ENCODE data around the gene KRT39. TPM values are rescaled to one million over a fixed set of nuclear protein-coding genes. Genes with fewer than 3 reads are reported as not detected.

The KRT39 gene
- total RNA-seq, 1 donor: 0.36 TPM

DNA sequence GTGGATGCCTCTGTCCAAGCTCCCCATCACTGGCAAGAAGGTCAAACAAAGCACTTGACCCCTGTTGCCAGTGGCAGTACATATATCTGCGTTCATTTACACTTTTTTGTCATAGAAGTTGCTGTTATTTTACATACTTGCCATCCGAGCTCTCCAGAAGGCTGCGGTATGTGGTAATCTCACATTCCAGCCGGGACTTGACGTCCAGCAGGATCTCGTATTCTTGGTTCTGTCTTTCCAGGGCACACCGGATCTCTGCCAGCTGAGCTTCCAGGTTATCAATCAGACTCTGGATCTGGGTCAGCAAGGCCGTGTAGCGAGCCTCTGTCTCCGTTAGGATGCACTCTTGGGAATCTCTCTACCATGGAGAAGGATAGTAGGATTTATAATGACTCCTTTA is 6.6 kb downstream of the KRT39 start:
- no peak overlapping the region for H3K4me3 ChIP-seq (ENCODE audit: insufficient read depth, low read length)
- H3K9me3 ChIP-seq (ENCODE audit: low read depth, low read length): no peaks in the 10 kb centered on the region
- H2AFZ ChIP-seq (ENCODE audit: low read length): no peak overlapping the region
- no peaks in the 10 kb centered on the region for H3K36me3 ChIP-seq (ENCODE audit: insufficient read depth, low read length)
- DNase-seq (ENCODE audit: insufficient read length, low spot score, missing footprints): no peak
- no peak overlapping the region for H3K27ac ChIP-seq (ENCODE audit: low read depth, low read length)
- H3K4me2 ChIP-seq (ENCODE audit: insufficient read depth, low read length): no peak overlapping the region
- TF ChIP-seq, protein P1, sequence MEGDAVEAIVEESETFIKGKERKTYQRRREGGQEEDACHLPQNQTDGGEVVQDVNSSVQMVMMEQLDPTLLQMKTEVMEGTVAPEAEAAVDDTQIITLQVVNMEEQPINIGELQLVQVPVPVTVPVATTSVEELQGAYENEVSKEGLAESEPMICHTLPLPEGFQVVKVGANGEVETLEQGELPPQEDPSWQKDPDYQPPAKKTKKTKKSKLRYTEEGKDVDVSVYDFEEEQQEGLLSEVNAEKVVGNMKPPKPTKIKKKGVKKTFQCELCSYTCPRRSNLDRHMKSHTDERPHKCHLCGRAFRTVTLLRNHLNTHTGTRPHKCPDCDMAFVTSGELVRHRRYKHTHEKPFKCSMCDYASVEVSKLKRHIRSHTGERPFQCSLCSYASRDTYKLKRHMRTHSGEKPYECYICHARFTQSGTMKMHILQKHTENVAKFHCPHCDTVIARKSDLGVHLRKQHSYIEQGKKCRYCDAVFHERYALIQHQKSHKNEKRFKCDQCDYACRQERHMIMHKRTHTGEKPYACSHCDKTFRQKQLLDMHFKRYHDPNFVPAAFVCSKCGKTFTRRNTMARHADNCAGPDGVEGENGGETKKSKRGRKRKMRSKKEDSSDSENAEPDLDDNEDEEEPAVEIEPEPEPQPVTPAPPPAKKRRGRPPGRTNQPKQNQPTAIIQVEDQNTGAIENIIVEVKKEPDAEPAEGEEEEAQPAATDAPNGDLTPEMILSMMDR (IDR thresholded peaks at IDR 0.05; ENCODE audit: extremely low read depth, low read depth, low read length): no peak
- H4K20me1 ChIP-seq (ENCODE audit: insufficient read depth, low read length): no peaks in the 10 kb centered on the region
- H3K4me1 ChIP-seq (ENCODE audit: insufficient read depth, low read length): peaks cover 34% of the 10 kb centered on the region
- H3K79me2 ChIP-seq (ENCODE audit: insufficient read depth, low read length): no peaks in the 10 kb centered on the region
- H3K27me3 ChIP-seq (ENCODE audit: insufficient read depth, low read length): no peaks in the 10 kb centered on the region

DNA sequence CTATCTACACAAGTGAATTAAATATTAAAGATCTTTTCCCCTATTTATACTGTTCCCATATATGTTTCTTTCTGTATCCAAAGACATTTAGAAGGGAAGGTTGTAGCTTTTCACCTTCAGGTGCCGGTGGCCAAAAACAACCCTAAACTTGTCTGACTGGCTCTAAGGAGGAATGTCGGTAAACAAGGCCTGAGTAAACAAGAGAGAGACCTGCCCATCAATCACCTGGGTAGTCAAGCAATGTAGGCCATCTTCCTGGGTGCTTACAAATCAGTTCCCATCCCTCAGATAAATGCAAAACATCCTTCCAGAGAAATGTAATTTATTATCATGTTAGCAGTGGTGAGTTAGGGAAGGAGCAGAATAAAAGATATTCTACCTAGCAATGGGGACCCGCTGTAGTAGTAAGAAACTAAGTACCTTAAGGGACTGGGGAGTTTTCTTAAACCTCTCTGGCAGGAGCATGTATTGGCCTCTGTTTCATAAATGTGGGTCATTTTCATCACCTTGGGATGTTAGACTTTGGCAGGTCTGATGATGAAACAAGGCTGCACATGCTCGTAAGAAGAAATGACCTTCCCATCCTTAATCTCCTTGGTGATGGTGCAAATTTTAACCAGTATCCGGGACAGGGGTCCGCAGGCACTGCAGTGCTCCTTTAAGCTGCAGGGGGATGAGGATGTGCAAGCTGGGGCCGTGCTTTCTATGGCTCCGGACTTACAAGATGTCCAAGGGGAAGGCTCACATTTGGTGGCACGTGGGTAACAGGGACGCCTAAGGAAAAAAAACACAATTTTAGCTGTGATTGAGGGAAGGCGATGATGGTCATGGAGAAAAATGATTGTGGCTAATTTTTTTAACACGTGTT is 8.4 kb downstream of the KRT39 start:
- H3K27me3 ChIP-seq (ENCODE audit: insufficient read depth, low read length): no peaks in the 10 kb centered on the region
- no peaks in the 10 kb centered on the region for H3K79me2 ChIP-seq (ENCODE audit: insufficient read depth, low read length)
- no peaks in the 10 kb centered on the region for H4K20me1 ChIP-seq (ENCODE audit: insufficient read depth, low read length)
- H3K27ac ChIP-seq (ENCODE audit: low read depth, low read length): peak overlapping the region; percentile 98
- TF ChIP-seq, protein P1 (IDR thresholded peaks at IDR 0.05; ENCODE audit: extremely low read depth, low read depth, low read length): no peak
- no peak overlapping the region for H3K4me3 ChIP-seq (ENCODE audit: insufficient read depth, low read length)
- no peak overlapping the region for H3K4me2 ChIP-seq (ENCODE audit: insufficient read depth, low read length)
- H3K36me3 ChIP-seq (ENCODE audit: insufficient read depth, low read length): no peaks in the 10 kb centered on the region
- H3K9me3 ChIP-seq (ENCODE audit: low read depth, low read length): no peaks in the 10 kb centered on the region
- no peak overlapping the region for H2AFZ ChIP-seq (ENCODE audit: low read length)
- no peak for DNase-seq (ENCODE audit: insufficient read length, low spot score, missing footprints)
- H3K4me1 ChIP-seq (ENCODE audit: insufficient read depth, low read length): peaks cover 47% of the 10 kb centered on the region

DNA sequence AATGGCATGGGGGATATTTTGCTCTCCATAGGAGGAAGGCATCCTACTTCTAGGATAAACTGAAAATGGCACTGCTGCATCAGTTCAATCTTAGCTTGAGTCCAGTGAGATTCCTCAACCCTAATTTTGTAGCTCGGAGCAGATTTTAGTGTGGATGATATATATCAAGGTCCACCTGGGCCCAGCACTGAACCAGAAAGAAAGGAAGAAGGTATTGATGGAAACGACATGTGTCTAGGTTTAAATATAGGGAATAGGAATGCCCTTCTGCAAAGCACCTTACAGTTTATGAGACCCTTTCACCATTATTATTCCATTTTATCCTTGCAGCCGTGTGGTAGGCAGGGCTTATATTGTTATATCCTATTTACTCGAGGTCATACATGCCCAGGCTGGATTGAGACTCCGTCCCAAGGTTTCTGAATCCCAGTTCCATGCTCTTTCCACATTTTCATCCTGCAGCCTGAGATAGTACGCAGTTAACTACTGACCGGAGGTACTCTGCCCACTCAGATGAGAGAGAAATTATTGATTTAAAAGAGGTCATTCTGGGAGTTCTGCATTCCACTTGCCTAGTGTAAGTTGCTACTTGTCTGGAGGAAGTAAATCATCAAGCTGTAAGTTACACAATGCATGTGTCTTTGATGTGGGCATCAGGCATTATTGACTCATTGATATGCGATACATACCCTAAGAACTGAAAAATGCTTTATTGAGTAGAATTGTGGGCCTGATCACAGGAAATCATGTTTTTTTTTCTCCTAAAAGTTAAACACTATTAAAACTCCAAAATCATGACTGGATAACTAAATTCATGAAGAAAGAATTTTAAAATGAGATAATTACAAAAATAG is 10.1 kb downstream of the KRT39 start:
- Histone ChIP-seq H3K9me3 (ENCODE audit: low read depth, low read length) (no peaks in the 10 kb centered on the region), H2AFZ (ENCODE audit: low read length) (no peak overlapping the region), H4K20me1 (ENCODE audit: insufficient read depth, low read length) (no peaks in the 10 kb centered on the region), H3K27me3 (ENCODE audit: insufficient read depth, low read length) (no peaks in the 10 kb centered on the region), H3K27ac (ENCODE audit: low read depth, low read length) (peak overlapping the region; percentile 98), H3K4me1 (ENCODE audit: insufficient read depth, low read length) (peaks cover 64% of the 10 kb centered on the region), H3K4me2 (ENCODE audit: insufficient read depth, low read length) (peak overlapping the region; percentile 38), H3K36me3 (ENCODE audit: insufficient read depth, low read length) (no peaks in the 10 kb centered on the region), H3K4me3 (ENCODE audit: insufficient read depth, low read length) (no peak overlapping the region), H3K79me2 (ENCODE audit: insufficient read depth, low read length) (no peaks in the 10 kb centered on the region)
- peak; percentile 86 for DNase-seq (ENCODE audit: insufficient read length, low spot score, missing footprints)
- TF ChIP-seq, protein P1 (IDR thresholded peaks at IDR 0.05; ENCODE audit: extremely low read depth, low read depth, low read length): no peak

DNA sequence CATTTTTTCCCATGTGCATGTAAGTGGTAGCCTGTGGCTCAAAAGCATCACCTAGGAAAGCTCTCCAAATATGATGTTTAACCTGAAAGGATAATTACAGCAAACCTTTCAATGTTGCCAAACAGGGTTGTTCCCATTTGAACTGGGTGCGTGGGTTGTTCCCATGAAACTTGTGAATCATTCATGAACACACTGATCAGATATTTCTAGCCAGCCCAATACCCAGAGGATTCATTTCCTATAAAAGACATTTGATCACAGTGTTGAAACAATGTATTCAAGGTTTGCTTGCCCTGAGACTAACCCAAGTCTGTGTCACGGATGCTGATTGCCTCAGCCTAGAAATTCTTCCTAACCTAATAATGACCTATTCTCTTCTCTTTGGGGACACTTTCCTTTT is 12.9 kb downstream of the KRT39 start:
- H3K4me1 ChIP-seq (ENCODE audit: insufficient read depth, low read length): peaks cover 64% of the 10 kb centered on the region
- H3K4me2 ChIP-seq (ENCODE audit: insufficient read depth, low read length): no peak overlapping the region
- no peaks in the 10 kb centered on the region for H3K27me3 ChIP-seq (ENCODE audit: insufficient read depth, low read length)
- no peak overlapping the region for H2AFZ ChIP-seq (ENCODE audit: low read length)
- H3K4me3 ChIP-seq (ENCODE audit: insufficient read depth, low read length): no peak overlapping the region
- H3K27ac ChIP-seq (ENCODE audit: low read depth, low read length): peak overlapping the region; percentile 98
- no peak for DNase-seq (ENCODE audit: insufficient read length, low spot score, missing footprints)
- H4K20me1 ChIP-seq (ENCODE audit: insufficient read depth, low read length): no peaks in the 10 kb centered on the region
- TF ChIP-seq, protein P1 (IDR thresholded peaks at IDR 0.05; ENCODE audit: extremely low read depth, low read depth, low read length): no peak
- H3K36me3 ChIP-seq (ENCODE audit: insufficient read depth, low read length): no peaks in the 10 kb centered on the region
- H3K79me2 ChIP-seq (ENCODE audit: insufficient read depth, low read length): no peaks in the 10 kb centered on the region
- no peaks in the 10 kb centered on the region for H3K9me3 ChIP-seq (ENCODE audit: low read depth, low read length)
